Cardiac fibroblast (primary cell): Measurements from ENCODE around the gene PSMB5.
A peak's percentile ranks its signal among the peaks of the same experiment; 100 is the strongest.

ENCODE experiments used
- DNase-seq, 2 donors: peaks; one replicate each; pipeline versions ENCODE4 v3.0.0 to v3.0.0-alpha.2; 2010; ENCODE audit warnings: low read depth in 2 of 2
- H3K4me3 ChIP-seq, 2 donors: replicated peaks in 1 of 2; 1 replicate in 1 of 2; 2 replicates in 1 of 2; pipeline ENCODE4 v1.5.1; 2011; ENCODE audit warnings: low read depth in 2 of 2, low read length in 2 of 2, mild to moderate bottlenecking in 2 of 2, moderate library complexity in 1 of 2
- TF ChIP-seq, protein P1 (sequence below): IDR thresholded peaks from one replicate; pipeline ENCODE4 v1.5.1; 2011; ENCODE audit warnings: low read depth, mild to moderate bottlenecking, low read length, inconsistent platforms

Gene PSMB5

DNA sequence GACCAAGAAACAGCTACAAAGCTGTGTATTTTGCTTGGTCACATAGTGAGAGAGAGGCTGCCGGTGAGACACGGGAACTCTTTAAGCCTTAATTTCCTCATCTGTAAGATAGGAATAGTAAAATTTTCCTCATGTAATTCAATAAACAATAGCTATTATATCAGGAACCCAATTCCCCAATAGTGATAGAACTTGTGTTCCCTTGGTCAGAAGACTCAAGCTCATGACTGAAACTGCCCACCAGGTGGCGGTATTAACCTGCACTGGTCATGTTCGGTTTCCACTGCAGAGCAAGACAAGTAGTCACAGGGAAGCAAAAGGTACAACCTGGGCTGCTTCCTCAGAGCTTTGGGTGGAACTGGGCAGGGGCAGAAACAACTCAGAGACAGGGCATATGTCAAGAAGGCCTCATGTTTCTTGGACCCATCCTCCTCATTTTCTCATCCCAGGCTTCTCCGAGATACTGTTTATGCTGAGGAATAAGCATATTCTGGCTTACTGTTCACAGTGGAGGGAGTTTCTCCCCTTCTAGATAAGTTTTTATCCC, 48.1 kb downstream of the PSMB5 start:
- TF ChIP-seq, protein P1, sequence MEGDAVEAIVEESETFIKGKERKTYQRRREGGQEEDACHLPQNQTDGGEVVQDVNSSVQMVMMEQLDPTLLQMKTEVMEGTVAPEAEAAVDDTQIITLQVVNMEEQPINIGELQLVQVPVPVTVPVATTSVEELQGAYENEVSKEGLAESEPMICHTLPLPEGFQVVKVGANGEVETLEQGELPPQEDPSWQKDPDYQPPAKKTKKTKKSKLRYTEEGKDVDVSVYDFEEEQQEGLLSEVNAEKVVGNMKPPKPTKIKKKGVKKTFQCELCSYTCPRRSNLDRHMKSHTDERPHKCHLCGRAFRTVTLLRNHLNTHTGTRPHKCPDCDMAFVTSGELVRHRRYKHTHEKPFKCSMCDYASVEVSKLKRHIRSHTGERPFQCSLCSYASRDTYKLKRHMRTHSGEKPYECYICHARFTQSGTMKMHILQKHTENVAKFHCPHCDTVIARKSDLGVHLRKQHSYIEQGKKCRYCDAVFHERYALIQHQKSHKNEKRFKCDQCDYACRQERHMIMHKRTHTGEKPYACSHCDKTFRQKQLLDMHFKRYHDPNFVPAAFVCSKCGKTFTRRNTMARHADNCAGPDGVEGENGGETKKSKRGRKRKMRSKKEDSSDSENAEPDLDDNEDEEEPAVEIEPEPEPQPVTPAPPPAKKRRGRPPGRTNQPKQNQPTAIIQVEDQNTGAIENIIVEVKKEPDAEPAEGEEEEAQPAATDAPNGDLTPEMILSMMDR = peak; percentile 88
- no peak overlapping the region for H3K4me3 ChIP-seq
- DNase-seq = peak; percentile 92 to 93

DNA sequence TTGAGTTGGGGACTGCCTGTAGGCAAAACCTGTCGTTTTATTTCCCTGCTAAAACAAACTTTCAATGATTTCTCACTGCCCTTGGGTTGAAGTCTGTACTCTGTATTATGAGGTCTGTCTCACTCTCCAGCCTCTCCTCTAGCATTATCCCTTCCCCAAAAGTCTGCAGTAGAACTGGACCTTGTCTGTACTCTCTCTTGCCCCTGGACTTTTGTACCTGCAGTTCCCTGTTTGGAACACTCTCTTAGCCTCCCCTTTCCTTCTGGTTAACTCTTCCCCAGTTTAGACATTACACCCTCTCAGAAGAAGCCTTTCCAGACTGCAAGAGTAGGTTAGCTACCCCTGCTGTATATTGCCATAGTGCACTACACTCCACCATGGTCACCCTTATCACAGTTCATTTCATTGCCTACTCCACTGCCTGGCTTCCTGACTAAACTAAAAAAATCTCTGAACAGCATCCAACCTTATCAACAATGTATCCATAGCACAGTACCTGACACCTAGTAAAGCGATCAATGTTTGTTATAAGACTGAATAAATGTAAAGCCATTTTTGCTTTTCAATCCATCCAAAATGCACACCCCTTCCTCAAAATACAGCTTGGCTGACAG, 48.7 kb downstream of the PSMB5 start:
- DNase-seq = no peak
- no peak overlapping the region for H3K4me3 ChIP-seq
- TF ChIP-seq, protein P1 = no peak

- TF ChIP-seq, protein P1 = no peak
- DNase-seq = no peak
- H3K4me3 ChIP-seq = no peak overlapping the region
Measured at GRCh38 chr14:22984959-22985658, 49.6 kb downstream of the PSMB5 start.

DNA sequence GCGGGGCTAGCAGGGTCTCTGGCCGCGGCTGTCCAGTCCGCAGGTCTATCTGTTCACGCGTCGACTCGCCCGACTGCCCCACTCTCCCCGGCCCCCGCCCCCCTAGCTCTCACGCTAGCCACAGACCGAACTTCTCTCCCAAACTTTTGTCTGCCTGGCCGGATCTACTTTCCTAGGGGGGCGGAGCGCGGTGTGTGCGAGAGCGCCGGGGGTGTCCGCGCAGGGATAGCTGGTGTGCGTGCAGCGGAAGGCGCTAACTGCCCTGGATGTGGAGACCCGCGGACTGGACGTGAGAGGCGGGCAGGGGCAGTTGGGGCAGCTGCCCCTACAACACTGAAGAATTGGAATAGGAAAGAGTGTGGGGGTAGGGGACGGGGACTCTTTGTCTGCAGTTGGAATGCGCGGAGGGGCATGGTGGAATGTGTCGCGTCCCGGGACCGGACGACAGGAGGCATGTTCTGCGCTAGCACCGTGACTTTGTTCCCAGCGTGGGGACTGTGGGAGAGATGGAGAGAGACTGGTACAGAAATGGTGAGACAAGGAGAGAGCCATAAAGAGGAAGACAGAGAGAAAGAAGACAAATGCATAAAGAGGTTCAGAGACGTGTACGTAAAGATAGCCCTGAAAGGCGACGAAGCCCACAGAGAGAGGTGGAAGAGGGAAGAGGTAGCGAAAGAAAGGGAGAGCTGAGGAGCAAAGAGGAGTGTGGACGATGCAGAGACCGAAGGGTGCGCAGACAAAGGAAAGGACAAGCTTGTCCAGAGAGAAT, 52.0 kb downstream of the PSMB5 start, which contains the start of gene AJUBA:
AJUBA (minus strand) TSS at position 75 of the 769 bp plus-strand sequence. CDS start 285 bp downstream, outside the sequence.
- TF ChIP-seq, protein P1 = no peak
- peak within 1 kb of the TSS; percentile 85 to 89 for H3K4me3 ChIP-seq

GRCh38 chr14:22981876-22982476, 52.7 kb downstream of the PSMB5 start:
- H3K4me3 ChIP-seq = peak overlapping the region; percentile 85 to 89
- peak in 1 of 2 donors; percentile 10 for DNase-seq

More for the DNA sequence above, 52.0 kb downstream of the PSMB5 start, which contains the start of gene AJUBA:
- DNase-seq = peak; percentile 92 to 95

More at GRCh38 chr14:22981876-22982476, 52.7 kb downstream of the PSMB5 start:
- TF ChIP-seq, protein P1 = no peak
